HAP-1 (cell line): ENCODE data around the gene GPR146.

Source experiments
- DNase-seq, 2 experiments: peaks; one replicate each; pipeline ENCODE4 v3.0.0-alpha.2; 2016 to 2020; ENCODE audit warnings: low spot score in 2 of 2
- H3K27me3 ChIP-seq: fragments of 250-450 bp; sonication (Bioruptor Pico); 2 replicates; pipeline ENCODE4 v1.5.1; 2020; ENCODE audit warnings: low read depth, mild to moderate bottlenecking, moderate library complexity
- H3K36me3 ChIP-seq: fragments of 250-450 bp; sonication (Bioruptor Pico); replicated peaks from 2 replicates; pipeline ENCODE4 v1.5.1; 2020; ENCODE audit warnings: mild to moderate bottlenecking
- H3K4me1 ChIP-seq: fragments of 250-450 bp; sonication (Bioruptor Pico); 2 replicates; pipeline ENCODE4 v1.5.1; 2020; ENCODE audit warnings: mild to moderate bottlenecking
- H3K4me3 ChIP-seq: fragments of 250-450 bp; sonication (Bioruptor Pico); 2 replicates; pipeline ENCODE4 v1.5.1; 2020; ENCODE audit warnings: mild to moderate bottlenecking, moderate library complexity
- H3K9me3 ChIP-seq: fragments of 250-450 bp; sonication (Bioruptor Pico); 2 replicates; pipeline ENCODE4 v1.5.1; 2020; ENCODE audit warnings: mild to moderate bottlenecking, moderate library complexity
- in situ Hi-C: fragments of 300-500 bp; cut with MboI; formaldehyde crosslinking; loops from 3 replicates; pipeline ENCODE4 v1.14.3; 2020; ENCODE audit warnings: low sequenced_read_pairs, inconsistent platforms, mixed read lengths

The GPR146 gene

DNA sequence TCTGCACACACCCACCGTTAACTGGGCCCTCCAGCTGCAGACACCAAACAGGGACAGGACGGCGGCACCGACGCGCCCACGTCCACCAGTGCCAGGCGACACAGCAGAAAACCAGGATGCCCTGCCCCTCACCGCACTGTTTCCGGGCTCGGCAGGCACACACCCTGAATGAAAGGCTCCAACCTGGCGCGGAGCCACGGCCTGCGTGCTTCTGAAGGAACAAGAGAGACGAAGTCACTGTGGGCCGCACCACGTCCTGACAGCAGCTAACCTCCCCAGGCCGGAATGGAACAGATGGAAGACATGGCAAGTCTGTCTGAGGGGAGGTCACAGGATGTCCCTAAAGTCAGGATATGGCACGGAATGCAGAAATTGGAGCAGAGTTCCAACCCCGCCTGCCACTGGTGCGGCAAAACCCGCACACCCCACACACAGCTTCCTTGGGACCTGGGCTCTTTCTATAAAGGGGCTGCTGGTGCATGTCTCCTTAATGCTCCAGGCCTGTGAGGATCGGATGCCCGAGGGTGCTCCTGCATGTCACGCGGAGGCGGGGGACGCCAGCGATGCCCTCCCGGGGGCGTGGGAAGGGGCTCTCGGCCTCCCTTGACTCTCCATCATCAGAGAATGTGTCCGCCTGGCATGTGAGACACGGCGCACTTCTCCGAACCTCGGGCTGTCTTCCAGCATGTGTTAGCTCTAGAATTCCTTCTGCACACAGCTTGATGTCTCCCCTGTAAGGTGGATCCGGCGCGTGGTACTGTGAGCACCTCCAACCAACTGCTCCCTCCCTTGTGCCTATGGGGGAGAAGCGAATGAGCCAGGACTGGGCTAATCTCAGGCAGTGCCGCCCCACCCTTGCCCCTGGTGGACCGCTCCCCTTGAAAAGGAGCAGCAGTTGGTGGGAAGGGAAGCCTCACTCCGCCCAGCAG lies 39.6 kb downstream of the GPR146 start:
- no peak for DNase-seq
- H3K4me3 ChIP-seq, result no peak overlapping the region

DNA sequence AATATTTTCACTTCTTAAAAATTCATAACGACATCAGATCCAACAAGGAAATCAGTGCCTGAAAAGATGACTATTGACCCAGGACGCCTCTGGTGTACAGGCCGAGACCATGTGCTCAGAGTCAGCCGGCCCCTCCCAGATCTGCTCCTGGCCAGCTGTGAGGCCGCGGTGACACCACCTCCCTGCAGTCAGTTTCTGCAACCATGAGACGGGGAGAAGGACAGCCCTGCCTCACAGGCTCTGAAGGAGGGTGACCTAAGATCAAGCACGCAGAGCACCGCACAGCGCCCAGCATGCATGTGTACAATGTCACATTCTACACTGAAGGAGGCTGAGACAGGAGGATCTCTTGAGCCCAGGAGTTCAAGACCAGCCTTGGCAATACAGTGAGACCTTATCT lies 40.9 kb downstream of the GPR146 start:
- Histone ChIP-seq H3K4me3 (no peak overlapping the region), H3K27me3 (no peaks in the 10 kb centered on the region), H3K4me1 (peaks cover 11% of the 10 kb centered on the region), H3K36me3 (no peaks in the 10 kb centered on the region), H3K9me3 (no peaks in the 10 kb centered on the region)
- in situ Hi-C loops, result no loop called here
- no peak for DNase-seq

More for the DNA sequence above, 39.6 kb downstream of the GPR146 start:
- no peaks in the 10 kb centered on the region for H3K27me3 ChIP-seq
- no peaks in the 10 kb centered on the region for H3K36me3 ChIP-seq
- in situ Hi-C loops, result no loop called here
- no peaks in the 10 kb centered on the region for H3K9me3 ChIP-seq
- peaks cover 11% of the 10 kb centered on the region for H3K4me1 ChIP-seq

DNA sequence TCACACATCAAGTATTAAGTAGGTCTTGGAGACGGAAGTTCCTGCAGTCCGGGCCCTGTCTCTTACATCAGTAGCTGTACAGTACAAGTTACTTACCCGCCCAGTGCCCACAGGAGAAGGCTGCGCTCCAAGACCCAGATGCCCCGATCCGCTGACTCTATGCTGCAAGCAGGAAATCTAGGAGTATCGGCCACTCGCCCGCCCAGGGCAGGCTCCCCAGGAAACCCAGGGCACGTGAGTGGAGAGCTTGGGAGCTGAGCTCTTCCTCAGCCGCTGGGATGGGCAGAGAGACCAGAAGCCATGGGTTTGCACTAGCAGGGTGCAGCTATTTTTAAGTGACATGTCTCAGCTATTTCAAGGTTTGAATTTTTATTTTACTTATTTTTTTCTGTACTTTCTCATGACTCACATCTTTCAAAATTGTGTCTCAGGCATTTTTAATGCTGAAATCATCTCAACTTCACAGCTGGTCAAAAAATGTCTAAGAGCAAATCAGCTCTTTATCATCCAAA lies 41.6 kb downstream of the GPR146 start:
- no peaks in the 10 kb centered on the region for H3K27me3 ChIP-seq
- in situ Hi-C loops, result no loop called here
- H3K4me1 ChIP-seq, result peaks cover 11% of the 10 kb centered on the region
- no peaks in the 10 kb centered on the region for H3K36me3 ChIP-seq
- no peaks in the 10 kb centered on the region for H3K9me3 ChIP-seq
- DNase-seq, result no peak
- H3K4me3 ChIP-seq, result no peak overlapping the region

DNA sequence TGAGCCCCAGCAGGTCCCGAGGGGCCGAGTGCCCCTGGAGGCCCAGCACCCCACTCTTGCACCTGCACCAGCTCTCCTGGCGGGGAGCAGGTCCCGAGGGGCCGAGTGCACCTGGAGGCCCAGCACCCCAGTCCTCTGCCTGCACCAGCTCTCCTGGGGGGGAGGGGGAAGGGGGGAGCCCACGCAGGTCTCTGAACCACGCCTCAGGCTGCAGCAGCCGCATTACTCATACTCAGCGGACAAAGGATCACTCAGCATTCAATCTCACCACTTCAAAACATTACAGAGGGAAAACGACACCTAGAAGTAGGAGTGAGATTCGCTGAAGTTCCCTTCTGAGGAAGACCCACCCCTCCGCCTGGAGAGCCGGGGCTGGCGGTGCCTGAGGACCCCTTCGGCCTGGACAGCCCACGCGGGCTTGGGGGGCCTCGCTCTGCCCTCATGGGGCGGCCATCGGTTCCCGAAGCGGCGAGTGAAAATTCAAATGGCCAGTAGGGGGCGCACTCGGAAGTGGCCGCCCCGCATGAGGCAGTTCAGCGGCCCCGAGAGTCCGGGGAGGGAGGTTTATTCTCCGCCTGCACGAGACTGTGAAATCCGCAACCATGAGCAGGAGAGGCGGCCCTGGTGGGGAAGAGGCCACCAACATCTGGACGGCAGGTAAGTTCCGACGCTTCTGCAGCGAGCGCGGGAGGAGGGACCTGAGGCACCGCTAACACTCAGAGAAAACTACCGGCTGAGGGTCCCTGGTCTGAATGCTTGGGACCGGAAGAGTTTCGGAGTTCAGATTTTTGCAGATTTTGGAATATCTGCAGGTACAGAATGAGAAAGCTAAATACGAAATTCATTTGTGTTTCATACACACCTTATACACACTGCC lies 42.5 kb downstream of the GPR146 start:
- in situ Hi-C loops, result no loop called here
- Histone ChIP-seq H3K4me3 (peak overlapping the region; percentile 12; the same call in 1 of the 2 replicates), H3K9me3 (no peaks in the 10 kb centered on the region), H3K27me3 (no peaks in the 10 kb centered on the region), H3K4me1 (peaks cover 11% of the 10 kb centered on the region), H3K36me3 (no peaks in the 10 kb centered on the region)
- peak; percentile 35 to 87 for DNase-seq

DNA sequence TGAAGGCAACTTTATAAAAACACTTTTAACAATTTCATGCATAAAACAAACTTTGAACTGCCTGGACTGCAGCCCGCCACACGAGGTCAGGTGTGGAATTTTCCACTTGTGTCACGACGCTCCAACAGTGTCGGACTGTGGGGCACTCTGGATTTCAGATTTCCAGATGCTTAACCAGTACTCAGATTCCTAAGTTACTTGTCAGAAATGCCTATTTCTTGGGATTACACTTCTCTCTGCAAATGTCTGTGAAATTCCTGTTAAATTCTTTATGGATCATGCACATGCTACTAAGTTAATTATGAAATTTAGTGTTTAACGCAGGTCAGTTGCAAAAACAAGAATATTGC lies 43.1 kb downstream of the GPR146 start:
- in situ Hi-C loops, result no loop called here
- Histone ChIP-seq H3K4me1 (peaks cover 11% of the 10 kb centered on the region), H3K4me3 (no peak overlapping the region), H3K27me3 (no peaks in the 10 kb centered on the region), H3K36me3 (no peaks in the 10 kb centered on the region), H3K9me3 (no peaks in the 10 kb centered on the region)
- DNase-seq, result no peak

DNA sequence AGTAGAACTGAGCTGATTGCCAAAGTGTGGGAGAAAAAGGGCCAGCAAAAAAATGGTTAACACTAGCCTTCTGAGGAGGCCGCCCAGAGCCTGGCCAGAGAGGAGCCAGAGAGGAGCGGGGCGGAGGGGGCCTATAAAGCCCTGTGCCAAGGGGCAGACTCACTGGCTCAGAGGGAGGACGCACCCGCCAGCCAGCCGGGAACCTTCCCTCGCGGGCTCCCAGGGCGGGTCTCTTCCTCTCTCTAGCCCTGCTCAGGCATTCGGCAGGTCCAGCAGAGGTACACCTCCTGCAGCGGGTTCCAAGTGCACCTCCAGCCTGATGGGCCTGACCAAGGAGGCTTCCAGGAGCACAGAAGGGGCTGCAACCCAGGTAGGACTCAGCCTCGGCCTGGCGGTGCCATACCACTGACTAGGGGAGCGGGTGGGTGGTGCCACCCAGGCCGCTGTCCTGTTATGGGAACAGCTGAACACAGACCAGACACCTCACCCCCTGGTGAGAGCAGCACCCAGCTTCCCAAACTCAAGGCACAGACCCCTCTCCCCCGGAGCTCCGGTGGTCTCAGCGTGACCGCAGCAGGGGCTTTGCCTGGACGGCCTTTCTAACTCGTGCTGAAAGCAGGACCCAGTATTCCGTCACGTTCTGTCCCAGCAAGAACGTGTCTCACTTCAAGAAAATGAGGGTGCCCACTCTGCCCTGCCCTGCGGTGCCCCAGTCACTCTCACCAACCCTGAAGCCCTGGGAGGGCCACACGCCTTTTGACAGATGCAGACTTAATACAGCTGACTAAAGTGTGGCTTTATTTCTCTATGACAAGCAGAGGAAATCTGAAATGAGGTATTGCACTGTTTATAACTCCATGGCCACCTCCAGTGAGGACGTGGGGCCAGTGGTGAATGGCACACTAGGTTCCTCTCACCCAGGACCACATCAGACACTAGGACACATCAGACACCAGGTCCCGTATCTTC lies 43.9 kb downstream of the GPR146 start, which contains the start of gene GPER1:
GPER1 (plus strand) TSS at position 162 of the 969 bp plus-strand sequence. CDS start 3,616 bp downstream, outside the sequence.
- peak in 1 of 2 experiments; percentile 39 for DNase-seq
- no peaks in the 10 kb centered on the region for H3K27me3 ChIP-seq
- in situ Hi-C loops, result no loop called here
- H3K36me3 ChIP-seq, result no peaks in the 10 kb centered on the region
- H3K9me3 ChIP-seq, result no peaks in the 10 kb centered on the region
- H3K4me3 ChIP-seq, result peak within 1 kb of the TSS; percentile 12; the same call in 1 of the 2 replicates
- H3K4me1 ChIP-seq, result peaks cover 11% of the 10 kb centered on the region

DNA sequence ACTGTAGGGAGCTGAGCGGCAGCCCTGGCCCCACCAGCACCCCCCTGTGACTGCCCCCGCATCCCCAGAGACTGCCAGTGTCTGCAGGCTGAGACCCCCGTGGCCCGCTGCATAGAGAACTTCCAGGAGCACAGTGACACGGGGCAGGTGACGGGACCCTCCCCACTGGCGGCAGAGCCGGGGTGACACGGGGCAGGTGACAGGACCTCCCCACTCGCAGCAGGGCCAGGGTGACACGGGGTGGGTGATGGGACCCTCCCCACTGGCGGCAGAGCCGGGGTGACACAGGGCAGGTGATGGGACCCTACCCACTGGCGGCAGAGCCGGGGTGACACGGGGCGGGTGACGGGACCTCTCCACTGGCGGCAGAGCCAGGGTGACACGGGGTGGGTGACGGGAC lies 45.9 kb downstream of the GPR146 start:
- H3K4me3 ChIP-seq, result no peak overlapping the region
- in situ Hi-C loops, result no loop called here
- H3K27me3 ChIP-seq, result no peaks in the 10 kb centered on the region
- H3K9me3 ChIP-seq, result no peaks in the 10 kb centered on the region
- H3K4me1 ChIP-seq, result peaks cover 11% of the 10 kb centered on the region
- no peak for DNase-seq
- H3K36me3 ChIP-seq, result no peaks in the 10 kb centered on the region

DNA sequence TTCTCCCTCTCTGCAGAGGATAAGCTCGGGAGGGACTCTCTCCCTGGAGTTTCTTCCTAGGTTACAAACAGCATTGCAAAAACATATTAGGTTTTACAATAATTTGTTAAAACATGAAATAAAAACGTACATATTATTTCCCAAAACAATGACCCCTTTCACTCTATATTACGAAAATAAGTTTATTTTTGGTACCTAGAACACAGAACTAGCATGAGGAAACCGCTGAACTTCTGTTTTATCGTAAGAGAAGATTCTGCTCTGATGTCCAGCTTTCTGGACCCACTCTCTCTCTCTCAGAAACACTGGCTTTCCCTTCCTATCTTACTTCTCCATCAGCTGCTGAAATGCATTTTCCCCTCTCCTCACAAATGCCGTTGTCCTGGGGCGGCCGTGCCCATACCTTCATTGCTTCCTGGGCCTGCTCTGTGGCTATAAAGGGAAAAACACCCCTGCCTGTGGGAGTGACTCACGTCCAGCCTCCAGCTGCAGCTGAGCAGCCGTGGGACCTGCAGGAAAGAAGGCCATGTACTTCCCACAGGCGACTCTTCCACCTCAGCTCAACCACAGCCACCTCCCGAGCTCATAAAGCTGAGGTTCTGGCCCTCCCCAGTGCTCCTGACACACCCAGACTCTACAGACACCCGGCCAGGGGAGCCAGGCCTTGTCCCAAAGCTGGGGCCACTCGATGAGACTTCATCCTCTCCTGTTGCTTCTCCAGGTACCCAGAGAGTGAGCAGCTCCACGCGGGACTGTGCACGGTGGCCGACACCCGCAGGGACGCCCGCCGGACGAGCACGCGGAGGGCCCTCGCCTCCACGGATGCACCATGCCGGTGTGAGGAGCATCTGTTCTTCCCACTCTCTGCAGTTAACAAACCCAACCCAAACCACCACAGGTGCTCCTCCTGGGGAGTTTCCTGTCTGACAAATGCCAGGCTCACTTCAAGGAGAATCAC lies 46.6 kb downstream of the GPR146 start:
- Histone ChIP-seq H3K4me1 (peaks cover 11% of the 10 kb centered on the region), H3K4me3 (no peak overlapping the region), H3K27me3 (no peaks in the 10 kb centered on the region), H3K9me3 (no peaks in the 10 kb centered on the region), H3K36me3 (no peaks in the 10 kb centered on the region)
- in situ Hi-C loops, result no loop called here
- no peak for DNase-seq

DNA sequence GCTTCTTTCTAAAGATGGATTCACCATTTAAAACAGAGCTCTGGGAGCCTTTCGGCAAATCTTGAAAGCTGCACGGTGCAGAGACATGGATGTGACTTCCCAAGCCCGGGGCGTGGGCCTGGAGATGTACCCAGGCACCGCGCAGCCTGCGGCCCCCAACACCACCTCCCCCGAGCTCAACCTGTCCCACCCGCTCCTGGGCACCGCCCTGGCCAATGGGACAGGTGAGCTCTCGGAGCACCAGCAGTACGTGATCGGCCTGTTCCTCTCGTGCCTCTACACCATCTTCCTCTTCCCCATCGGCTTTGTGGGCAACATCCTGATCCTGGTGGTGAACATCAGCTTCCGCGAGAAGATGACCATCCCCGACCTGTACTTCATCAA lies 47.3 kb downstream of the GPR146 start:
- no peaks in the 10 kb centered on the region for H3K36me3 ChIP-seq
- in situ Hi-C loops, result no loop called here

DNA sequence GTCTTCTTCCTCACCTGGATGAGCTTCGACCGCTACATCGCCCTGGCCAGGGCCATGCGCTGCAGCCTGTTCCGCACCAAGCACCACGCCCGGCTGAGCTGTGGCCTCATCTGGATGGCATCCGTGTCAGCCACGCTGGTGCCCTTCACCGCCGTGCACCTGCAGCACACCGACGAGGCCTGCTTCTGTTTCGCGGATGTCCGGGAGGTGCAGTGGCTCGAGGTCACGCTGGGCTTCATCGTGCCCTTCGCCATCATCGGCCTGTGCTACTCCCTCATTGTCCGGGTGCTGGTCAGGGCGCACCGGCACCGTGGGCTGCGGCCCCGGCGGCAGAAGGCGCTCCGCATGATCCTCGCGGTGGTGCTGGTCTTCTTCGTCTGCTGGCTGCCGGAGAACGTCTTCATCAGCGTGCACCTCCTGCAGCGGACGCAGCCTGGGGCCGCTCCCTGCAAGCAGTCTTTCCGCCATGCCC lies 47.9 kb downstream of the GPR146 start:
- Histone ChIP-seq H3K9me3 (no peaks in the 10 kb centered on the region), H3K36me3 (no peaks in the 10 kb centered on the region), H3K27me3 (no peaks in the 10 kb centered on the region), H3K4me1 (peaks cover 3% of the 10 kb centered on the region), H3K4me3 (no peak overlapping the region)
- in situ Hi-C loops, result no loop called here
- DNase-seq, result no peak

More for the DNA sequence above, 47.3 kb downstream of the GPR146 start:
- H3K9me3 ChIP-seq, result no peaks in the 10 kb centered on the region
- no peak overlapping the region for H3K4me3 ChIP-seq
- no peaks in the 10 kb centered on the region for H3K27me3 ChIP-seq
- H3K4me1 ChIP-seq, result peaks cover 7% of the 10 kb centered on the region
- DNase-seq, result no peak

DNA sequence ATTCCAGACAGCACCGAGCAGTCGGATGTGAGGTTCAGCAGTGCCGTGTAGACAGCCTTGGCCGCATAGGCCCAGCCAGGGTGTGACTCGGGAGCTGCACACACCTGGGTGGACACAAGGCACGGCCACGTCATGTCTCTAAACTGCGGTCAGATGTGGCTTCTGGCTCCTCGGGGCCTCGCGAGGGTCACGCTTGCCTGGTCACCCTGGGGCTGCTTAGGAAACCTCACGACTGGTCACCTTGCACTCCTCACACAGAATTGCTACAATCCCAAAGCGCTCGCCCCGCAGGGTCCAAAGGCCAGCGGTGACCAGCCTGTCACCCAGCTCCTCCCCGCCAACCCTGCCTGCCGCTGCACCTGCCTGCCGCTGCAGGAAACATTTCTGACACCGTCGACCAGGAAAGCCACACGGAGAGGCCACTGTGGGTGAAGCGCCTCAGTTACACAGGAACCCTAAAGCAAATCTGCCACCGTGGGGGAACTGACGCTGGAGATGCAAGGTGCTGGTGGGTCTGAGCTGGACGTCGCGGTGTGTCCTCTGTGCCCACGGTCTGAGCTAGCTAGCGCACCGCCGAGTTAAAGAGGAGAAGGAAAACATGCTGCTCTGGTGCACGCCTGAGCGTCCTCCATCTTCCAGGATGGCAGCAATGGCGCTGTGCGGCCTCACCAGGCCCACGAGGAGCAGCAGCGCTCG lies 48.6 kb downstream of the GPR146 start:
- H3K4me1 ChIP-seq, result no peaks in the 10 kb centered on the region
- in situ Hi-C loops, result no loop called here
- no peaks in the 10 kb centered on the region for H3K9me3 ChIP-seq
- H3K27me3 ChIP-seq, result no peaks in the 10 kb centered on the region
- H3K4me3 ChIP-seq, result no peak overlapping the region
- no peaks in the 10 kb centered on the region for H3K36me3 ChIP-seq
- no peak for DNase-seq

DNA sequence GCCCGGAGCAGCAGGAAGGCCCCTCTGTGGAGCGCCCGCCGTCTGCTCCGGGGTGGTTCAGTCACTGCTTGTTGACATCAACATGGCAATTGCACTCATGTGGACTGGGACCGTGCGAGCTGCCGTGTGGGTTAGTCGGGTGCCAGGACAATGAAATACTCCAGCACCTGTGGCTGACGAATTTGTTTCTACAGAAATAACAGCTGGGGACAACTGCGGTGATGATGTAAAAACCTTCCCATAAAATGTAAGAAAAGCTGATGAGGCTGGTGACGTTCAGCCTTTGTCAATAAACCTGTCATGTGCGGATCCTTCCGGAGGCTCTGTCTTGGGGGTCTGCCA lies 49.1 kb downstream of the GPR146 start:
- in situ Hi-C loops, result no loop called here
- no peaks in the 10 kb centered on the region for H3K27me3 ChIP-seq
- no peaks in the 10 kb centered on the region for H3K4me1 ChIP-seq
- H3K36me3 ChIP-seq, result no peaks in the 10 kb centered on the region
- no peak for DNase-seq
- no peaks in the 10 kb centered on the region for H3K9me3 ChIP-seq
- H3K4me3 ChIP-seq, result no peak overlapping the region
